DMS153 treated with DMSO at 0.1 percent for 48 hours (cell line): Measurements from ENCODE around the gene CDY2B.
"Not testable (repeated sequence)": the region's sequence is repeated elsewhere in the genome, so short reads cannot be mapped to it uniquely, and the experiment has no call there.

Source experiments
- DNase-seq: peaks from one replicate; lab custom pipeline; 2025; ENCODE audit not compliant: unreplicated experiment; lab: John Stamatoyannopoulos, UW

CDY2B gene

DNA sequence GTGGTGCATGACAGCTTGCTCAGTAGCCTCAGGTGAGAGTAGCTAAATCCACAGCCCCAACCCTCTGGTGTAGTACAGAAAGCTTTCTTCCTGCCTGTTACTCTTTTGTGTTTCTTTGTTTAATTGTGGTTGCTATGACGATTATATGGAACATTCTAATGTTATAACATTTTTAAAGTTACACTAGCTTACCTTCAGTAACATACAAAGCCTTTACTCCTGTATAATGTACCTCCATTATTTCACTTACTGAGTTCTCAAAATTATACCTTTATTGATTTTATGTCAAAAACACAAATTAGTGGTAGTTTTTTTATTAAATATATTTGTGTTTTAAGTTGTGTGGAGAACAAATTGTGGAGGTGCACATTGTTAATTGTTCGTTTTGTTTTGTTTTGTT, at the start of gene CDY2B:
Gene CDY2B, minus strand, starts transcription at position 101 of the 400 bp plus-strand sequence. CDS start 328 bp downstream, outside the sequence.
- DNase-seq = not testable (repeated sequence)

DNA sequence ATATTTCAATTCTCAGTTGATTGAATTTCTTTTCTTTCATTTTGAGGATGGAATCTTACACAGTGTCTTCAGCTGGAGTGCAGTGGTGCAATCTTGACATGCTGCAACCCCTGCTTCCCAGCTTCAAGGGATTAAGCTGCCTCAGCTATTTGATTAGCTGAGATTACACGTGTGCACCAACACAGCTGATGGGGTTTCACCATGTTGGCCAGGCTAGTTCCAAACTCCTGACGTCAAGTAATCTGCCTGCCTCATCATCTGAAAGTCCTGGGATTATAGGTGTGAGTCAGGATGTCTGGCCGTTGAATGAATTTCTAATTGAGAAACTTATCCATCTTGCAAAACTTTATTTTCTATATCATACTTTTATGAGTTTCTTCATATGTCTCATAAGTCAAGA, 28.0 kb upstream of the CDY2B start:
- DNase-seq = not testable (repeated sequence)

- DNase-seq = not testable (repeated sequence)
These were observed 27.3 kb upstream of the CDY2B start for GRCh38 chrY:17907351-17907750.

DNA sequence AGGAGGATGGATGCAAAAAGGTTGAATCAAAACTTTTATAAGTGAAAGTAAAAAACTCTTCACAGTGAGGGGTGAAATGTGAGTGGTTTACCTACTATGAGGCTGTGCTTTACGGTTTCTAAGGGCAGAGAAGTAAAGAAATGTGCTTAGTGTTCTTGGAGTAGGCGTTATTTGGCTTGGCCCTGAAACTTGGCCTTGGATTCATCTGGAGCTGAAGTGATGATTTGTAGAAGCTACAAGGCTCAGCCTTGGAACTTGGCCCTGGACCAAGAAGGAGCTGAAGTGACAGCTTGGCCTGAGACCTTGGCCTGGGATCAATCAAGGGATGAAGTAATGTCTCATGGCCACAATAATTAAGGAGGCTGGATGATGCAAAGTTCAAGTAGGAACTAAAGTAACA, 1.7 kb upstream of the CDY2B start:
- not testable (repeated sequence) for DNase-seq

GRCh38 chrY:17876767-17877166, 3.3 kb downstream of the CDY2B start:
- DNase-seq = not testable (repeated sequence)

DNA sequence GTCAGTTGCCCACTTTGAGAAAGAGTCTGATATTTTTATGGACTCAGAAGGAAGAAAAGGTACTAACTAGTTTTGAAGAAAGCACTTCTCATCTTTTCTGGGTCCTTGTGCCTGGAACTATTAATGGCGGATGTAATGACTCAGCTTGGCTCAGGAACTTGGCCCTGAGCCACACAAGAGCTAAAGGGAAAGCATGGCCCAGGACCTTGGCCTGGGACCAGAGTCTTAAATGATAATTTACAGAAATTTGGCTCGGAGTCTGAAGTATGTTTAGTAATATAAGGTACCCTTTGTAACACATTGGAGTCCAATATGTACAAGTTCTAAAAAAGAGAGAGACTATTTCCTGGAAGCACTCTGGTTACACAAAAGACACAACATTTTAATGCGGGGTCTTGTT, 4.6 kb downstream of the CDY2B start:
- not testable (repeated sequence) for DNase-seq

DNA sequence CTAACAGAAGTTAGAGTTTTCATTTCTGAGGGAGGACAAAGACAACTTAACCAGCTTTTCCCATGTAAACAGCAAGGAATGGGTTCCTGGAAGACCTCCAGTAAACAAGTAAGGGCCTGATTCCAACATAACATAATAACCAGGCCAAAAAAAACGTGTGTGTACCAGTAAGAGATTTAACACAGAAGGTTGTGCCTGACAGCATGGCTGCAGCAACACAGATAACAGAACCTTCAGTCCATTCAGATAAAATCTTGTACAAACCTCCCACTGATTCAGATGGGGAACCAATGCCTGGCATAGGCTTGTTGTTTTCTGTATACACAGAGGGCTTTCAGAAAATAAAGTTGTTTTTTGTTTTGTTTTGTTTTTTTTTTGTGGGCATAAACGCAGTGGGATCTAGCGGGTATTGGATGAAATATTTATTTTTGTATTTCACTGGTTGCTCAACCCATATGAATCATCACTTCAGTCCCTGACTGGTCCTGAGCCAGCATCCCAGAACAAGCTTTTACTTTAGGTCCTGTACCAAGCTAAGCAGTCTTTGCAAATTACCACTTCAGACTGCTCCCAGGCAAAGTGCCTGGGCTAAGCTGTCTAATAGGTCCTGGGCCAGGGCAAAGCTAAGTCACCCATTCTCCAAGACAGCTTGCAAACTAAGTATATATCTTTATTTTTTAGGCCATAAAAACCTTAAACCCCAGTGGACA, 8.7 kb downstream of the CDY2B start:
- DNase-seq = not testable (repeated sequence)

DNA sequence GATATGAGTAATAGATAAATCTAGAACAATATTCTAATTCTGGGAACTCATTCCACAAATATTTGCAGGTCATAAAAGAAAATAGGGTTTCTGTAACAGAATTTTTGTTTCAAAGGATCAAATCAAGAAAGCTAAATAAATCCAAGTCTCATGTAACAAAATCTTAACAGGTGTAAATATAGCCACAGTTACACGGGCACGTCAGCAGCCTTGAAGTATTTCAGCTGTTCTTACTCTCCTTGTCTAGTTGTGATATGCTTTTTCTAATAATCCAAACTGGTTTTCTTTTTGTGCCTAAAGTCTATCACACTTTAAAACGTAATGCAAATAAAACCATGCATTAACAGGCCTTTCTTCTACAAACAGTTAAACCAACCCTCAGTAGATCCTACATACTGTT, 9.3 kb downstream of the CDY2B start:
- not testable (repeated sequence) for DNase-seq

GRCh38 chrY:17867850-17868249, 12.2 kb downstream of the CDY2B start:
- DNase-seq = not testable (repeated sequence)

DNA sequence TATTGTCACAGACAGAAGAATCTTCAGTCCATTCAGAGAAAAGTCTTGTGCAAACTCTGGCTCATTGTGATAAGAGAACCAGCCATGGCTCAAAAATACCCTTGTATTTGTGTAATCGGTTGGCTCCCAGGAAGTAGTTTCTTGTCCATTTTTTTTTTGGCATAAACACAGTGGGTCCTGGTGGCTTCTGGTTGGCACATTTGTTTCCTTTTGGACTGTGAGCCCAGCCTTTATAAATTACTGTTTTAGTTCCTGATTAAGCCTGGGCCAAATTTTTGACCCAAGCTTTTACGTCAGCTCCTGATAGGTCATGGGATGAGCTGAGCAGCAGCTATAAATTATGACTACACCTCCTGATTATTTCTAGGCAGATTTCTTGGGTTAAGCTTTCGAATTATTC, 19.4 kb downstream of the CDY2B start:
- not testable (repeated sequence) for DNase-seq

DNA sequence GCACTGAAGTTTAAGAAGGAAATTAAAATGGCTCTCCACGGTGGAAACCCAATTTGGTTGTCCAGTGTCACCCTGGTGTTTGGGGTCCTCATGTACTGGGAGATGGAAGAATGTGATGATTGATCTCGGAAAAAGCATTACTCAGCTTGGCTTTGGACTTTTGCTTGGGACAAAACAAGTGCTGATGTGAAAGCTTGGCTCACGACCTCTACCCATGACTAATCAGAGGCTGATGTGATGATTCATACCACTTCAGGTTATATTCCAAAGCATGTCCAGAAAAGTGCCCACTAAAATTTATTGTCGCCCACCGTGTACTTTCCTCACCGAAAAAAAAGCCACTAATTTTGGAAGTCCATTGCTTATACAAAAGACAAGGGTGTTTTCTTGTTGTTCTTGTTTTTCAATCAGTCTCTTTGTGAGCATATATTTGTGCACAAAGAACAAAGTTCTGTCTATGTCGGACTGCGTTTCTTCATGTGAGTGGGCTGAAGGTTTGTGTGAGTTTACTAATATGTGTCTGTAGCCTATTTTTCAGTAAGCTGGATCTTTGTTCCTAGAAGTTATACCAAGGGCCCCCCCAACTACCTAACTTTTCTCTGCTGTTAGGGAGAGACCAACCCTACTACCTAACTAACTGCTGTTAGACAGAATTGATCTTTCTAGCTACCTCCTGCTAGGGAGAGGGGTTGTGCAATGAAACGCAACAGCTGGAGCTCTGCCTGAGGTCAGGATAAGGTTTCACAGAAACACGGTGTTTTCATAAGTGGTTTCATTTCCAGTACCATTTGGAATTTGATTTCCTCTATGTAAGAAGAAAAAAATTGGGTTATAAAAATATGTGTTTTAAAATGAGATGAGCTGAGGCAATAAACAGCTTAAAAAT, 22.8 kb downstream of the CDY2B start:
- not testable (repeated sequence) for DNase-seq

DNA sequence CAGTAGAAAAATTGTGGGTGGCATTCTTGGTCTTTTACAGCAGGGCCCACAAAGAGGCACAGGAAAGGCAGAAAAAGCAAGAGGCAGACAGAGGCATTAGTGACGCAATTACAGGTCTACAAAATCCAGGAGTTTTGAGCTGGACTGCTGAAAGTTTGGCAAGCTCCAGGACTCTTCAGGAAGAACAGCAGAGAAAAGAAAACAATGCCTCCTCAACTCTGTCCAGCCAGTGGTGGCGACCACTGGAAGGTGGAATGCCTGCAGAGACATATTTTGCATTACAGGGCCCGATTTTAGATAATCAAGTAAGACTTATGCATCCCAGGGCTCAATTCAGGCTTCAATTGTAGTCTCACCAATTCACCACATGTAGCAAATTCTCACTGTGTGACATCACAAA, 23.5 kb downstream of the CDY2B start:
- not testable (repeated sequence) for DNase-seq

DNA sequence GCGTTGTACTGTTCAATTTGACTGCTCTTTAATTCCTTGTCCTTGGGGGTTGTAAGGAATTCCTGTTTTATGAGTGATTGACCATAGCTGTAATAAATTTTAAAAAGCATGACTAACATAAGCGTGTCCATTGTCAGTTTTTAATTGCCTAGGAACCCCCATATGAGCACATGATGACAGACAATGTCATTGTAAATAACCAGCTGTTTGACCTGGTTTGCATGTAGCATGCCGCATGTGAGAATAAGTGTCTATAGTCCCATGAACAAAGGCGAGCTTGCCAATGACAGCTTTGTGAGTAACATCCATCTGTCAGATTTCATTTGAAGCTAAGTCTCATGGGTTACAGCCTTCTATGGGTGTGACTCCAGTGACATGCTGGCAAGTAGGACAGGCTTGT, 30.9 kb downstream of the CDY2B start:
- not testable (repeated sequence) for DNase-seq

DNA sequence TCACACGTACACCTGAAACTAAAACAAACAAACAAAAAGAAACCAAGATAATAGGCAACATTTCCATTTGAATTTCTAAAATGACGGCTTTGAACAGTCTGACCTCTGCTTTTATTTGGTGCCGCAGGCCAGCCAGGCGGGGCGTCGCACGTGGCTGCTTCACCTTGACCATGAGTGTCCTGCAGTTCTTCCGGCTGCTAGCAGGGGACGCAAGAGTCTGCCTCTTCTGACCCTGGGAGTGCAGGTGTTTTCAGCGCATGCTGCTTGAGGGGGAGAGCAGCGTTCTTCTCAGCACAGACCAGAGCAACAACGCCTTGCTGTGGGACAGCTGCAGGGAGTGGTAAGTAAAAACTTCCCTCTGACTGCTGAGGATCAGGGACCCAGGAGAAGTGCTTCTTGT, 47.9 kb downstream of the CDY2B start:
- not testable (repeated sequence) for DNase-seq
